ENCODE measurements around the gene TMEM95.
"Not testable (repeated sequence)": the region's sequence is repeated elsewhere in the genome, so short reads cannot be mapped to it uniquely, and the experiment has no call there.

TMEM95 gene

DNA sequence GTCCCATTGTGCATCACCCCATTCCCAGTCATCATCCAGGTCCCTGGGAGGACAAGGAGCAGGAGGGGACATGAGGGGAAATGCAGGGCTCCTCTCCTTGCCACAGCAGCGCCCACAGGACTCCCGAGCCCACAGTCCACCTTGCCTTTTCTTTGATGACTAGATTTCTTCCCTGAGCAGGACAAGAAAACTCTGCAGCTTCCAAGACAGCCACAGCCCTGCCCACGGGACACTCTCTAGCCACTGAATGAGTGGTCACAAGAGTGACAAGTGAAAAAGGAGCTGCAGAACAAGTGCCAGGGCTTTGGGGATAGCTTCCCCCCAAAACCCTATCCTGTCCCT lies 30.5 kb upstream of the TMEM95 start:
- no peak for DNase-seq

DNA sequence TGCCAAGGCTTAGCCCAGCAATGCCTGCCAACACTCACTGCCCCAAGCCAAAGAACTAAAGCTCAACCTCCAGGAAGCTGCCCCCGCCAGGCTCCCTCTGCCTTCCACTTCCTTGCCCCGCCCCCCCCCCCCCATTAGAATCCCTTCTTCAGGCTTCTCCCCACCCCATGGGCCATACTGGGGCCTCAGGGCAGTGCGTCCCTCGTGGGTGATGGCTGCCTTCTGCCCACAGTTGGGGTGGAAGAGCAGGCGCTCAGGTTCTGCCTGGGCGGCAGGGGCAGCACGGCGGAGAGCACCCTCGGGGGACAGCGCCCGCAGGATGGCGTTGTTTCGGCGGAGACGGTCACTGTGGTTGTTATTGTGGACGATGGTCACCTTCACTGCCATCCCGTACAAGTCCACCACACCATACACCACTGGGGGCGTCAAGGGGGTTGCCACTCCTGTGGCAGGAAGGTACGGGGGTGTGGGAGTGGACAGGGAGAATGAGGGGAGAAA lies 29.9 kb upstream of the TMEM95 start:
- no peak for DNase-seq

DNA sequence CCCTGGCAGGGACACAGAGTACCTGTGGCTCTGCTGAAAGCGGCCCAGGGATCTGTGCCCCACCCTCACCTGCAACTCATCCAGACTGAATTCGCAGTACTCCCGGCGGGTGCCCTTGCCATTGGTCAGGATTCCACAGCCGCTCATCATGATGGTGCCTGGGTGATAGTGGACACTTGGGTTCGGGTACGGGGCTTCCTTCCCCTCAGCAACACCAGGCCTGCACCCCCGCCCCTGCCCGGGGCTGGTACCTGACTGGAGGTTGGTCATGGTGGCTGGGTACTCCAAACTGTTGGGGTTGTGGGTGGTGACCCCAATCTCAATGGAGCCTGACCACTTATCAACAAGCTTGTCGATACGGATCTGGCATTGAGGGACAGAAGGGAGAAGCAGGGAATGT lies 28.8 kb upstream of the TMEM95 start:
- DNase-seq: no peak

DNA sequence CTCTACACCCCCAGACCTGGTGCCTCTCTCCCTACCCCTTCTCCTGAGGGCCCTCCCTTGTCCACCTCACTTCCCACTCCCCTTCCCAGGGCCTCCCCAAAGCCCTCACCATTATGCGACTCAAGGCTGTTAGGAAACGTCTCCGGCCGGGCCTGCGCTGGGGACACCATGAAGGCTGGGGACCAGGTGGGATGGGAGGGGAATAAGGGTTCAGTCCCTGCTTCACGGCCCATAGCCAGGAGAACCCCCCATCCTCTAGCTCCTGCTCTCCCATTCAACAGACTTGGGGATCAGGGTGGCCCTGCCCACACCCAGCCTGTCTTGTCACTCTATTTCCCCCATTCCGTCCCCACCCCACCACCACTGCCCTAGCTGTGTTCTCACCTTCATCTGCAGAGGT lies 27.9 kb upstream of the TMEM95 start:
- DNase-seq: no peak

DNA sequence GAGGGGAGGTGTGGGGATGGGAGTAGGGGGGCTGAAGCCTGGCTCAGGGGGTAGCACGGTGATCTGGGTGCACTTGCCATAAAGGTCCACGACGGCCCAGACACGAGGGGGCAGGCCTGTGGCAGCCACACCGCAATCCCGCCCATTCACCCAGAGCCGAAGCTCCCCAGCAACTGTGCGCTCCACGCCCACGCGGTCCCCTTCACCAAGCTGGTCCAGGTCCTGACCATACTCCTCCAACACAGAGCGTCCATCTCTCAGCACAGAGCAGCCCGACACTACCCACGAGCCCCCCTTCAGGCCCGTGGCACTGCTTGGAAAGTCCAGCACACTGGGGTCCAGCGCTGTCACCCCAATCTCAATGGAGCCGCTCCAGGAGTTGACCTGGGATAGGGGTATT lies 27.5 kb upstream of the TMEM95 start:
- no peak for DNase-seq

DNA sequence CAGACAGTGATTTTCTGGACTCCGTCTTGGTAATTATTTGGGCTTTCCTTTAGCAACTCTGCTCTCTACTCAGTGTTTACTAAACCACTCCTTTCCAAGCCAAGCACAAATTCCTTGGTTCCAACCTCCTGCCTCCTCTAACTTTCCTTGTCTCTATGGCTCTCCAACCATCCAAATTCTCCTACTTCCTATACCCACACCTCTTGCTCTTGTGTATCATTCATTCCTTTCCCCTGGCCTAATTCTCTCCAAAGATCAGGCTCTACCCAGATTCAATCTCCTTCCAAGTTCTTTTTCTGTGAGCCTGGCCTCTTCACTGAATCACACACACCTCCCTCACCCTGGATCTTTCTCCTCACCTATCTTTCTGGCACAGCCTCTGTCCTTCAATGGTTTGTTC lies 26.9 kb upstream of the TMEM95 start:
- no peak for DNase-seq

DNA sequence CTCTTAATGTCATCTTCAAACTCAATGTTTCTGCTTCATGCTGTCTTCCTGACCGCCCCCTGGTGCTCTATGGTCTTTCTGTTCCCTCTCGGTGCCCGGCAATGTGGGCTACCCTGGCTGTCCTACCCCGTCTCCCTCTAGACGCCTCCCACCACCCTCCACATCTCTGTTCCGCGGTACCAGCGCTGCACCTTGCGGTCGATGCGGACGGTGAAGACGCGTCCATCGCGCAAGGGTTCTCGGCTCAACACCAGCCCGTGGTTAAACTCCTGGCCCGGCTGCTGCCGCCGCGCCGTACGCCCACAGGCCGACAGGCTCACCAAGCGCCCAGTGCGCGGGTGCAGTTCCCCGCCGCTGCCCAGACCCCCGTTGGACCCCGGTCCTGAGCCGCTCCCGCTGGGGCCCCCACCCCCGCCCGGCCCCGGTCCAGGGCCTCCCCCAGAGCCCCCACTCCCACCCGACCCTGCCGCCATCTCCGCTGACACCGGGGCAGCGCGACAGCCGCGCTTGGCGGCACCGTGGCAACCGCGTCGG lies 26.0 kb upstream of the TMEM95 start, which contains the start of gene NEURL4:
Gene NEURL4 (minus strand): TSS at position 496 of the 534 bp plus-strand sequence. CDS start 23 bp downstream, at position 473.
- DNase-seq: peak; percentile 50

DNA sequence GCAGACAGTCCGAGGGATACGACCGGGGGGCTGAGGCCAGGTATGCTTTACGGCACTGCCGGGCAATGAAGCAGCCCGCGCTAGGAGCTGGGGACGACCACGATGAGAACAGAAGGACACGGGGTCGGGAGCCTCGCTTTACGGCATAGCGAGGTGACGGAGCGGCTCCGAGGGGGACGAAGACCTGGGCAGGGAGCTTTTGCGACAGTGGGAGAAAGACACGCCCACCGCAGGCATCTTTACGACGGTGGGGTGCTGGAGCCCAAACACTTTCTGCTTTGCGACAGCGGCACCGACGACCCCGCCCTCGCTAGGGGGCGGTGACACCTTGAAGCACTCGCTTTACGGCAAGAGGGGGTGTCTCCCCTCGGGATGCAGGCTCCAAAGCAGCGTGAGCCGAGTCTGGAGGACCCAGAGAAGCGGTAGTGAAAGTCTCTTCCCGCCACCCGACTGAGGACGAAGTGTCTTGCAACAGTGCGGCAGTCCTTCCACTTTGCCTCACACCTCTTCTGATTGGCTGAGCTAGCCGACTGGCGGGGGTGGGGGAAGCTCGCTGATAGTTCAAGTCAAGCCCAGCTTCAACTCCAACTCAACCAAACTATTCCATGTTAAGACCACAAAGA lies 25.5 kb upstream of the TMEM95 start:
- DNase-seq: peak; percentile 99

DNA sequence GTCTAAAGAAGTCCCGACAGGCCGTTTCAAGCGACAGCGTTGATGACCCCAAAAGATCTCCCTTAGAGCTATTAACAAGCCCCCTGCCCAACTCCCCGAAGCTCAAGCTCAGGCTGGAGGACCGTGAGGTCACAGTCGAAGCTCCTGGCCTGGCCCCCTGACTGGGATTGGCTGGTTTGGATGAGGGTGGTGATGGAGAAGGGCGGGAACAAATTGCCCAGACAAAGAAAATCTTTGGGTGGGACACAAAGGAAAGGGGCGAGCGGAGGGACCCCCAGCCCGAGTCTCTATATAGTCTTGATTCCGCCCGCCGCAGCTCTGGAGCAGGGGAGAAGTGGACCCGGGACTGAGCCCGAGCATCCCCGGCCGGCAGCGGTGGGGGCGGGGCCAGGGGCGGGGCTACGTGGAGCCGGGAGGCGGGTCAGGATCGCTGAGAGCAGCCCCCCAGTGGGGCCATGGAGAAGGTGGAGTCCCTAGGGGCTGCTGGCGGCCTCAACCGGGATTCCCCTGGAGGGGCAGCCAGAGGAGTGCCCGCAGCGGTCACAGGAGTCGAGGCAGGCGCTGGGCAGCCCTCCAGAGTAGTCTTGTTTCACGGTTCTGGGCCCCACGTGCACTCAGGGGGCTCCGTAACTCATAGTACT lies 24.8 kb upstream of the TMEM95 start:
- DNase-seq: peak; percentile 94

DNA sequence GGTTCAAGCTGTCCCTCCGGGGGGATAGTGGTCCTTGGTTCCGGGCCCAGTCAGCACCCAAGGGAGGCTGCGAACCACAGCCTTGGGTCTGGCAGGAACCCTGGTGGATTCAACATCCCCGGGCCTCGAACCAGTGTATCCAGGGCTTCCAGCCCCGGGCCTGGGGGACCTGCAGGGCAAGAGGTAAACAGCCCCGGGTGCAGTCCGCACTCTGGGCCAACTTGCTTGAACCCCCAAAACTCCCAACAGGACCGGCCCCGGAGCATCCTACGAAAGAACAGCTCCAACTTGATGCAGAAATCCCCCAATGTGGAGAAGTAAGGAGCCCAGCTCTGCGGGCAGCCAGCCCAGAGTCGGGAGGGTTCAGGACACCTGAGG lies 24.3 kb upstream of the TMEM95 start:
- DNase-seq: no peak

DNA sequence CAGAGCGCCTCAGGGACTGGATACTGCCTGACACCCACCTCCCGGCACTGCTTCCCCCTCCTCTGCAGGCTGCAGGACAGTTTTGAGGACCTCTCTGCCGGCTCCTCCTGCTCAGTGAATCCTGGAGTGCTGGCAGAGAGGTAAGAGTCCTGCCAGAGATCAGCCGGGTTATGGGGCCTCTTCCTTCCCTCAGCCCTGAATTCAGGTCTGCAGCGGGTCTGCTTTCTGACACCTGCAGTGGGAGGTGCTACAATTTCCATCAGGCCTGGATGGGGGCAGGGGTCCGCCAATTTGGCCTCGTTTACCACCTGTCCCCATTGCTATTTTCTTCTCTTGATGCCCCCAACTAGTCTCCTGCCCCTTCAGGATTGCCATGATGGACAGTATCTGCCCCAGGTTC lies 22.8 kb upstream of the TMEM95 start:
- DNase-seq: no peak

DNA sequence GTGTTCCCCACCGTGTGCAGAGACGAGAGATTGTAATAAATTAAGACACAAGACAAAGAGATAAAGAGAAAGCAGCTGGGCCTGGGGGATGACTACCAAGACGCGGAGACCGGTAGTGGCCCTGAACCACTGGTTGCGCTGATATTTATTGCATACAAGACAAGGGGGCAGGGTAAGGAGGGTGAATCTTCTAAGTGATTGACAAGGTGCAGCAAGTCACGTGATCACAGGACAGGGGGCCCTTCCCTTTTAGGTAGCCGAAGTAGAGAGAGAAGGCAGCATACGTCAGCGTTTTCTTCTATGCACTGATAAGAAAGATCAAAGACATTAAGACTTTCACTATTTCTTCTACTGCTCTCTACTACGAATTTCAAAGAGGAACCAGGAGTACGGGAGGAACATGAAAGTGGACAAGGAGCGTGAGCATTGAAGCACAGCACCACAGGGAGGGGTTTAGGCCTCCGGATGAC lies 22.3 kb upstream of the TMEM95 start:
- peak; percentile 50 for DNase-seq

DNA sequence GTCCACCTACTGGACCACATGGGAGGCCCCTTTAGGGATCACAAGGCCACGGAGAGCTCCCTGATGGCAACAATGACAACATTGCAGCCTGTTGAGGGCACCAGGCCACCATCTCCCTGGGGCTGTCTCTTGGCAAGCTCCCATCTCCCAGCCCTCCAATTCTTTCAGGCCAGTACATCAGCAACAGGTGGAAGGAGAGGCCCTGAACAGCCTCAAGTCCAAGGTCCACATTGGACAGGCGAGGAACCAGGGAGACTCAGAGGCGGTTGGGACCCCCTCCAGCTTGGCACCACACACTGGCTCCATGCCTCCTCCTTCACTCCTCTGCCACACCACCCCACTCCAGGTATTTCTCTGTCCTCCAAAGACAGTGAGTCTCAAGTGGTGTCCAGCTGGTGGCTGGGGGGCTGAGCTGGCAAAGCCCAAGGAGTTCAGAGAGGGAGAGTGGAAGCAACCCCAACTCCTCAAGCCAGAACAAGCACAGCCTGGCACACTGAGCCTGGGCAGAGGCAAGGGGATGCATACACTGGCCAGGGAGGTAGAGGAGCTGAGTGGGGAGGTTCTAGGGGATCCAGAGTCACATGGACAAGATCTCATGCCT lies 19.9 kb upstream of the TMEM95 start:
- no peak for DNase-seq

DNA sequence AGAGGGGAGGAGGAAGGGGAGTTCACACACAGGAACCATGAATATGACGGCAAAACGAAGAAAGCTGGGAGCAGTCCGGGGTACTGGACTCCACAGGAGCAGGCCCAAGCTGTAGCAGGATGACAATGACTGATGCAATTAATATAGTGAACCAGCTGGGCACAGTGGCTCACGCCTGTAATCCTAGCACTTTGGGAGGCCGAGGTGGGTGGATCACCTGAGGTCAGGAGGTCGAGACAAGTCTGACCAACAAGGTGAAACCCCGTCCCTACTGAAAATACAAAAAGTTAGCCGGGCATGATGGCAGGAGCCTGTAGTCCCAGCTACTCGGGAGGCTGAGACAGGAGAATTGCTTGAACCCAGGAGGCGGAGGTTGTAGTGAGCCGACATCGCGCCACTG lies 19.2 kb upstream of the TMEM95 start:
- DNase-seq: not testable (repeated sequence)

DNA sequence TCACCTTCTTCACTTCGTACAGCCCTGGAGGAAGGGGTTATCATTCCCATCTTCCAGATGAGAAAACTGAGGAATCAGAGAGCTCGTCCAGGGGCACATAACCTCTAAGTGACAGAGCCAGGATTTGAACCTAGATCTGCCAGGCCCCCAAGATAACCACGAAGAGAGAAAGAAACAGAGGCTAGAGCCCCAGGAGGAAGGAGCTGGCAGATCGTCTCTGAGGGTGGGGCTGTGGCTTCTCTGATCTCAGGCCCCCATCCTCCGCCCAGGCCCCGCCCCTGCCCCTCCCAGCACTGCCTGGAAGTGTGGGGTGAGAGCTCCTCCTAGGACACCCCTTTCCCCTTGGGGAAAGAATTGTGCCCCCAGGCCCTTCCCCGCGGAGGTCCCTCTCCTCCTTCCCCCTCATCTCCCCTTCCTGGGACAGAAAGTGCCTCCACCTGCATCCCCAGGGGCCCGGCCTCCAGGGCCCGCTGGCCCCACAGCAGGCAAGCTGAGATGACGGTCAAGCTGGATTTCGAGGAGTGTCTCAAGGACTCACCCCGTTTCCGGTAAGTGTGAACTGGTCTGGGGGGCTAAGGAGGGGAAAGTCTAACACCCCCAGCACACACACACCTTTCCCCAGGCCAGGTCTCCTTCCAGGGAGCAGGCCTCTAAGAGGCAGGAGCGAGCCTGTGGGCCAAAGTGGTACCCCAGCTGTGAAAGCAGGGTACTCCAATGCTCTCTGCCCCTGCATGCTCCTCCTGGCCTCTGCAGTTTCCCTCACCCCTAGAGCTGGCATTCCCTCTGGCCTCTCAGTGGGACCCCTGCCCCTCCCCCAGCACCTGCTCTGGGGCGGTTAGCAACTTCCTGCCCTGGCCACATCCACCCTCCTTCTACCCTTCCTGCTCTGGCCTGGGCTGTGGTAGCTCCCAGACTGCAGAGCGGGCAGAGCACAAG lies 18.4 kb upstream of the TMEM95 start, which contains the start of gene ACAP1:
Gene ACAP1 (plus strand): TSS at position 290 of the 936 bp plus-strand sequence. CDS start 206 bp downstream, at position 496.
- peak; percentile 93 for DNase-seq

DNA sequence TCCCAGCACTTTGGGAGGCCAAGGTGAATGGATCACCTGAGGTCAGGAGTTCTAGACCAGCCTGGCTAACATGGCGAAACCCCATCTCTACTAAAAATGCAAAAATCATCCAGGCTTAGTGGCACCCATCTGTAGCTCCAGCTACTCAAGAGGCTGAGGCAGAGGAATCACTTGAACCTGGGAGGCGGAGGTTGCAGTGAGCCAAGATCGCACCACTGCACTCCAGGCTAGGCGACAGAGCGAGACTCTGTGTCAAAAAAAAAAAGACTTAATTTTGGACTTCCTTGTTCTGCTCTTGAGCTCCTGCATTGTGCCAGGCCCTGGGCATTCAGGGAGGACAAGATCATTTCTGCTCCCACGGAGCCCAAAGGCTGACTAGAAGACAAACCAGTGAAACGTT lies 17.4 kb upstream of the TMEM95 start:
- not testable (repeated sequence) for DNase-seq

DNA sequence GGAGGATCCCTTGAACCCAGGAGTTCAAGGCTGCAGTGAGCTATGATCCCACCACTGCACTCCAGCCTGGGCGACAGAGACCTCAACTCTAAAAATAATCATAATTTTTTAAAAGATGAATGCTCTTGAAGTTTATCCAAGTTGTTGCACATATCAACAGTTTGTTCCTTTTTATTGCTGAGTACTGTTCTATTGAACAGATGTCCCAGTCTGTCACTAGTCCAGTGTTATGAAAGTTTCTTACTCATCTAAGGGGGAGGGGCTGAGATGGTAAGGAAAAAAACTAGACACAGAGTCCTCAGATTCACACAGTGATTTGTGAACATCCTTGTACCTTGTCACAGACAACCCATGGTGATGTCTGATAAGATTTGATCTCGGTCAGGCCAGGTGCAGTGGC lies 14.8 kb upstream of the TMEM95 start:
- DNase-seq: peak; percentile 34

DNA sequence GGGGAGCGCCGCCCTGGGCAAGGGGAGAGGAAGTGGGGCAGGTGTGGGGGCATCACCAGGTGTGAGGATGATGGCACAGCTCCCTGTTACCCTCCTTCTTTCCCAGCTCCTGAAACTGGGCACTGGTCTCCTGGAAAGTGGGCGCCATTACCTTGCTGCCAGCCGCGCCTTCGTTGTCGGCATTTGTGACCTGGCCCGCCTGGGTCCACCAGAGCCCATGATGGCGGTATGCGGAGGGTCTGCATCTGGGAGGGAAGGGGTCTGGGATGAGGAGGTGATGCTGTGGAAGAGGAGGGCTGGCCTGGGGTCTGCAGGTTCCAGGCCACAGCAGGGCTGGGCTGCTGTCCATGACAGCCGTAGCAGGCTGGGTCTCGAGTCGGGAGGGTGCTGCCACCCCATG lies 13.1 kb upstream of the TMEM95 start:
- no peak for DNase-seq

DNA sequence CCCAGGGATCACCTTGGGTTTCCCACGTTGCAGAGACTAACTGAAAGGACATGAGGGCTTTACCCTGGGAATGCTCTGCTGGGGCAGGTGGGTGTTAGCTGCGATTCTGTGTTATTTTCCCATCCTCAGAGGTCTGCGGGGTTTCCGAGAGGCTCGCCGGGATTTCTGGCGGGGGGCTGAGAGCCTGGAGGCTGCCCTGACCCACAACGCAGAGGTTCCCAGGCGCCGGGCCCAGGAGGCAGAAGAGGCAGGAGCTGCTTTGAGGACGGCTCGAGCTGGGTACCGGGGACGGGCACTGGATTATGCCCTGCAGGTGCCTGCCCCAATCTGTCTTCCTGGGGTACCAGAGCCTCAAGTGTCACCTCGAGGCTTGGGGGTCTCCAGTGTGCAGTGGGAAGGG lies 11.7 kb upstream of the TMEM95 start:
- DNase-seq: no peak

DNA sequence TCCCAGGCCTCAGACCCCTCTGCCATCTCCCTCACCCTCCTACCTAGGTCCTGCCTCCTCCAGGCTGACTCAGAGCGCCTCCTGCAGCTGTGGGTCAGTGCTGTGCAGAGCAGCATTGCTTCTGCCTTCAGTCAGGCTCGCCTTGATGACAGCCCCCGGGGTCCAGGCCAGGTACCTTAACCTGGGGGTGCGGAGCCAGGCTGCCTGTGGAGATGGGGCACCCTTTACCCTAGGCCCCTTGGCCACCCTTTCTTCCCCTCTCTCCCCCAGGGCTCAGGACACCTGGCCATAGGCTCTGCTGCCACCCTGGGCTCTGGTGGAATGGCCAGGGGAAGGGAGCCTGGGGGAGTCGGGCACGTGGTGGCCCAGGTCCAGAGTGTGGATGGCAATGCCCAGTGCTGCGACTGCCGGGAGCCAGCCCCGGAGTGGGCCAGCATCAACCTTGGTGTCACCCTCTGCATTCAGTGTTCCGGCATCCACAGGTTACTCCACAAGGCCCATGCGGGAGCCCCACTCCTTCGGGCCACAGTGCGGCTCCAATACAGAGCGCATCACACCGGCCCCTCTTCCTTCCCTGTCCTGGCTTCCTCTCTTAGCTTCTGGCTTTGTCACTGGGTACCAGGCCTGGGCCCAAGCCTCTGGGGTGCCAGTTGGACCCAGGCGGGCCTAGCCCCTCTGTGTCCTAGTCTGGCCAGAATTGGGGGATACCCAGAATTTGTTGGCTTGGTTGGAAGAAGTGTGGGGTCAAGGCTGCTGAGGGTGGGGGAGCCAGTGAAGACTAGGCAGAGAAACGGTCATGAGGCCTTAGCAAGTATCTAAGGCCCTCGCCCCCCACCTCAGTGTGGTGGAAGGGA lies 8.0 kb upstream of the TMEM95 start:
- no peak for DNase-seq

DNA sequence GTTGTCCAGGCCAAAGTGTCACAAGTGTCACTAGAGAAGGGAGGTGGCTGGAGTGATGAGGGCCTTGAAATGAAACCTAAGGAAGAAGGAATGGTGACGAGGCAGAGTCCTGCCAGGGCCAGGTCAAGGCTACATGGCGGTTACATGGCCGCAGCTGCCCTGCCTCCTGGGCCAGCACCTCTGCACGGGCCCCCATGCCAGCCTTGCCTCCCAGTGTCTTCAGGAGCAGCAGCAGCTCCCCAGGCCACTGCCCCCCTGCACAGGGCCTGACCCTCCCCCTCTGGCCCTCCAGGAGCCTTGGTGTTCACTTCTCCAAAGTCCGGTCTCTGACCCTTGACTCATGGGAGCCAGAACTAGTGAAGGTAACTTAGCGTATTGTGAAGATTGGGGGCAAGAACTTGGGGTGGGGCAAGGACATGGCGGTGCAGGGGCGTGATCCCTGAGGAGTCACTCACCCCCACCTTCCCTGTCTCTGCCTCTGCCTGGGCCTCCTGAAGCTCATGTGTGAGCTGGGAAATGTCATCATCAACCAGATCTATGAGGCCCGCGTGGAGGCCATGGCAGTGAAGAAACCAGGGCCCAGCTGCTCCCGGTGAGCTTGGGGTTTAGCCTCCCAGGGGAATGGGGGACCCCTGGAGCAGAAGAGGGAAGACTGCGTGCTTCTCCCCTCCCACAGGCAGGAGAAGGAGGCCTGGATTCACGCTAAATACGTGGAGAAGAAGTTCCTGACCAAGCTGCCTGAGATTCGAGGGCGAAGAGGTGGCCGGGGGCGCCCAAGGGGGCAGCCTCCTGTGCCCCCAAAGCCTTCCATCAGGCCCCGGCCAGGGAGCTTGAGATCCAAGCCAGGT lies 7.1 kb upstream of the TMEM95 start:
- no peak for DNase-seq

All from hematopoietic multipotent progenitor cell treated with erythropoietin and hydrocortisone succinate and interleukin-3 and kit ligand, for 4 days (in vitro differentiated cells).